NCI-H1930 (cell line): ENCODE results near the gene RWDD2A.
"Not testable (repeated sequence)": the region's sequence is repeated elsewhere in the genome, so short reads cannot be mapped to it uniquely, and the experiment has no call there.

ENCODE experiments used
- DNase-seq, 2 experiments: peaks; one replicate each; lab custom pipeline; 2025; lab: John Stamatoyannopoulos, UW

Gene RWDD2A

DNA sequence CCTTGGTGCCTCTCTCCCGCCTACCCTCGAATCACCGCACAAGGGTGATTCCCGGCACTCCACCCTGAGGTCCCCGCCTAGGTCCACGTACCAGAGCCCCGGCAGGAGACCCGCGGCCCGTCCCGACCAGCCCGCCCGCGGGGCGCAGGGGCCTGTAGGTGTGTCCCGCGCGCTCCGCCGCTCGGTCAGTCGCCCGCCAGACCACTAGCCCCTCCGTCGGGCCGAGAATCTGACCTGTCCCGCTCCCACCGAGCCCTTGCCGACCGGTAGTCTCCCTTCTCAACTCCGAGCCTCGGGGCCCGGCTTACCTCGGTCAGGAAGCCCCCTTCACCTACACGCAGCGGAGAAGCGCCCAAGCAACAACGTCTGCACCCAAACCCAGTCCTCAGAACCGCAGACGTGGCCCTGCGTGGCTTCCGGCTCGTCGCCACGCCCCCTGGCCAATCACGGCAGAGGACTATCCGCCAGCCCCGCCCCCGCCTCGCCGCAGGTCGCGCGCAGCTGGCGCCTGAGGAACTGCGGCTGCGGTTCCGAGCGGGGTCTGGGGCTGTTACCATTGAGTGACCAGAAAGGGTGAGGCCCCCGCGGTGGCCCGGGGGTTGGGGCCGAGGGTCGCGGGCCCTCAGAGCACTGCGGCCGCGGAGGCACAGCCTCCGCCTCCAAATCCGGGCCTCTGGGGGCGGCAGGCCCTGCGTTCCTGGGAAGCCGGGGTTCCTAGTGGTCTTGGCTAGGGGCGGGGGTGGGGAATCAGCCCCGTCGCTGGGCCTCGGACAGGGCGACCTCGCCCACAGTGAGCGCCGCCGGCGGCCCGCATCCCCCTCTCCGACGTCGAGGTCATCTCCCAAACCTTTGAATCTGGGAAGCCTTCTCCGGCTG lies at the start of gene RWDD2A, which contains the start of gene PGM3:
Gene RWDD2A, plus strand, starts transcription at position 487 of the 876 bp plus-strand sequence. CDS start 1,095 bp downstream, outside the sequence.
Gene PGM3, minus strand, starts transcription at position 395 of the 876 bp plus-strand sequence. CDS start 2,253 bp downstream, outside the sequence.
- peak; percentile 47 to 78 for DNase-seq

- no peak for DNase-seq
Measured at GRCh38 chr6:83151114-83151513, 42.0 kb upstream of the RWDD2A start.

GRCh38 chr6:83152913-83153312 lies 40.2 kb upstream of the RWDD2A start:
- no peak for DNase-seq

- no peak for DNase-seq
Measured at GRCh38 chr6:83153883-83154521, 39.2 kb upstream of the RWDD2A start.

DNA sequence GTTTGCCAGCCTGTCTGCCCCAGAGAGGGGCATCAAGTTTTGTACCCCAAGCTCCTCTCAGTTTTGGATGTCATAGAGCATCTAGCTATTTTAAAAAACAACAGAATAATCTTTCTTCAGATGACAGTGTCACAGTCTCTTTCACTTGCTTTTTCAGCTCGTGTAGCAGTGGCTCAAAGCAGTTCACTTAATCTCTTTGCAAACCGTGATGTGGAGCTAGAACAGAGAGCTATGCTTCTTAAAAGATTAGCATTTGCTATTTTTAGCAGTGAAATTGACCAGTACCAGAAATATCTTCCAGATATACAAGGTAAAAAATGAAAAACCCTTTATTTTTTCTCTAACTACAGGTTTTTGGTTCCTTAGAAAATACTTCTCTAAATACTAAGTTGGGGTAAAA lies 37.4 kb upstream of the RWDD2A start:
- no peak for DNase-seq

GRCh38 chr6:83160167-83160566 lies 33.0 kb upstream of the RWDD2A start:
- DNase-seq, result no peak

DNA sequence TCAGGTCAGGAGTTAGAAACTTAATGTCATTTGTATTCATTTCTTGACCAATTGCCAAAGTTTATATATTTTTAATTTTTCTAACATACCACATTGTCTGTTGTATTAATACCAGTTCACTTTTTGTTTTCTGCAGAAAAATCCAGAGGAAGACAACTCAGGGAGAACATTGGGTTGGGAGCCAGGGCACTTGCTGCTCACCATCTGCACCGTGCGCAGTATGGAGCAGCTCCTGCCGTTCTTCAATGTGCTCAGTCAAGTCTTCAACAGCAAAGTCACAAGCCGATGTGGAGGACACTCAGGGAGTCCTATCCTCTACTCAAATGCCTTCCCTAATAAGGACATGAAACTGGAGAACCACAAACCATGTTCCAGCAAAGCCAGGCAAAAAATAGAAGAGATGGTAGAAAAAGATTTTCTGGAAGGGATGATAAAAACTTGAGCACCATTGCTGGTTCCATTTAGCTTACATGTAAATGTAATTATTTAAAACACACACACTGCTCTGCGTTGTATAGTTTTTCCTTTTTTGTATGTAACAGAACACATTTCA lies 25.4 kb upstream of the RWDD2A start:
- no peak for DNase-seq

DNA sequence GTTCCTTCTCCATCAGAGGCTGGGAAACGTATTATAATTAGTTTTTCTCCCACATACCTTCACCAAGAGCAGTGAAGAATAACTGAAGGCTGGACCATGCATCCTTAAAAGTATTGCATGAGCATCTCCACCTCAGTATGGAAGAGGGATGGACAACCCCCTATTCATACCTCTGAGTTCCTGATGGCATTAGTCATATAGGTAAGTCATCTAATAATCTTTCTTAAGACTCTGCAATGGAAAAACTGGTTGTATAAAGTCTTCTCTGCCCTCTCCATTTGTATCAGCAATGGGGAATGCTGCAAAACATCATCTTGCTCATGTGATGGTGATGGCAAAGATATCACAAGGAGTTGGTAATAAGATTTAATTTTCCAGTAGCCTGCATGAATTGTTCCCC lies 24.6 kb upstream of the RWDD2A start:
- DNase-seq, result no peak

- no peak for DNase-seq
Measured at GRCh38 chr6:83169106-83169505, 24.1 kb upstream of the RWDD2A start.

DNA sequence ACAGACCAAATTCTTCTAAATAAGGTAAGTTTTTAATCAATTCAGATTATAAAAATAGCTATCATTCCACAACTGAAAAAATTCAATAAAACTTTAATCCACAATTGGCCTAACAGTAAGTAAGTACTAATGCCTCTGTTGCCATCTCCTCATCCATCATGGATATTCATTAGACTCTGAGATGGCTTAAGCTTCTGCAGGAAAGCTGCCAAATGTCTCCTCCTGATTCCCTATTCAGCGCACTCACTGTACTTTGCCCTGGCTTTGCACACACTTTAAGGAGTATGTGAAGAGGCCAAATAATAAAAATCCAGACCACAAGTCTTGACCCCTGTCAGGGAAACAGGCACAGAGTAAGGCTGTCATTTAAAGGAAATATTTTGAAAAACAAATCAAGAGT lies 23.6 kb upstream of the RWDD2A start:
- DNase-seq, result no peak

DNA sequence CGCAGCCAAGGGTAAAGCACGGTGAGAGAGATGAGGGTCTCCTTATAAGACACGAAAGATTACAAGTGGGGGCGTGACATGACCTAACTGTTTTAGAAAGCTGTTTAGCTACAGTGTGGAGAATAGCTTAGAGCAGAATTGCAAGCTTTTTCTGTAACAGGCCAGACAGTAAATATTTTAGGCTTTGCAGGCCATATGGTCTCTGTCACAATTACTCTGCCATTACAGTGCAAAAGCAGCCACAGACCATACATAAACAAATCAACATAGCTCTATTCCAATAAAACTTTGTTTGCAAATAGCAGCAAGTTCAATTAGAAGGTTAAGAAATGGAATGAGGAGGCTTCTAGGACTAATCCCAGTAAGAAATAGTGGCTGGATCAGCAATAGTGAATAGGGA lies 16.9 kb upstream of the RWDD2A start:
- no peak for DNase-seq

DNA sequence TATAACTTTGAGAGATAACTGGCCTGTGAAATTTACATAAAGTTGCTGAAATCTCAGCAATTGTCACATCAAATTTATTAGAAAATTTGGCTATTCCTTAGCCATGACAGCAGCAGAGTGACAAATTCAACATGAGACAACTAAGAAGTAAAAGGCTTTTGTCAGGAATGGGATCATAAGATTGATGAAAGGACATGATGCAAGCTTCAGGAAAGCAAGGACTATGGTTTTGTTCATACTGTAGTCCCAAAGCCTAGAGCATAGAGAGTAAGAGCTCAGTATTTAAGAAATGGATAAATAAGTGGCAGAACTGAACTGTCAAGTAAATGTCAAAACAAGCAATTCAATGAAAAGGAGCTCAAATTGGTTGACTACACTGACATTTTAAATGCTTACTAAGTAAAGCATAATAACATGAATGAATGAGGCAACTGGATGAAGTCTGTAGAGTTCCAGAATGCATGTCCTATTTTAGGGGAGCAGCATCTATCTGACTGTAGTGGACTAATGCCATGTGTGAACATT lies 12.7 kb upstream of the RWDD2A start:
- no peak for DNase-seq

DNA sequence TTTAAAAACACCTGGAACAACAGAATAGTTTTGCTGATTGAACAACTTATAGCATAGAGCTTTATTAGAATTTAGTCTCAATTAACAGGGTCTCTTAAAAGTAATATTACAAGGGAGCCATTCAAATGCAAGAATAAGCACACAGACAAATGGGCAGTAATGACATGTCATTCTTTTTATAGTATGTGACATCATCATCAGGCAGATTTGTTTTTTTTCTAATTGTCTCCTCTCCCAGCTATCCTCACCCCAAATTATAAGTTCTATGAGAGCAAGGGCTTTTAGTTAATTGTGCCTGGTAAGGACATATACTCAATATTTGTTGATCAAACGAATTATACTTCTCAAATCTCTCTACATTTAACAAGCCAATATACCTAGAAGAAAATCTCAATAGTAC lies 11.0 kb upstream of the RWDD2A start:
- DNase-seq, result no peak

- no peak for DNase-seq
Measured at GRCh38 chr6:83183082-83183828, 9.9 kb upstream of the RWDD2A start.

DNA sequence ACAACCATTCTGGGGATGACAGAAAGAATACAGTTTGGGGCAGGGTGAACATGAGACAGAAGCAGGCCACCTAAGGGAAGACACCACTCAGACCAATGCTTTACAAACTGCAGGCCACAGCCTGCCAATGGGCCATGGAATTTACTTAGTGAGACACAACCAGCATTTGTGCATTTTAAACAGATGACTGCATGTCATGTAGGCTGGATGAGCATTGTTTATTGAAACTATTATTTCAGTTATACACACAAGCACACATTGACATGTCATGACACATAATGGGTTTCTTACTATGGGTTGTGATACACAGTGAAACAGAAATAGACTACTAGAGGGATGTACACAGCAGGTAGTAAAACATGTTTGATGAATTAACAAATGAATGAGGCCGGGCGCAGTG lies 8.1 kb upstream of the RWDD2A start:
- no peak for DNase-seq

GRCh38 chr6:83188501-83188900 lies 4.7 kb upstream of the RWDD2A start:
- no peak for DNase-seq

- no peak for DNase-seq
Measured at GRCh38 chr6:83190626-83191025, 2.5 kb upstream of the RWDD2A start.

GRCh38 chr6:83191974-83192373 lies 1.2 kb upstream of the RWDD2A start:
- DNase-seq, result not testable (repeated sequence)

- DNase-seq, result no peak
Measured at GRCh38 chr6:83192456-83192855, 701 bp upstream of the RWDD2A start.

- peak in 1 of 2 experiments; percentile 2 for DNase-seq
Measured at GRCh38 chr6:83193747-83194566, 800 bp downstream of the RWDD2A start.
